Measurements from ENCODE around the gene PDHX.
"Not testable (repeated sequence)": the region's sequence is repeated elsewhere in the genome, so short reads cannot be mapped to it uniquely, and the experiment has no call there.

The PDHX gene

GRCh38 chr11:34916015-34916842 is at the start of gene PDHX, which contains the start of gene APIP:
PDHX (plus strand) TSS chr11:34916618; CDS start chr11:34916656, 38 bp downstream.
APIP (minus strand) TSS chr11:34916379; CDS start chr11:34916284, 95 bp downstream.
- peak; percentile 97 for DNase-seq

- no peak for DNase-seq
Measured at GRCh38 chr11:34869425-34869824, 47.0 kb upstream of the PDHX start.

DNA sequence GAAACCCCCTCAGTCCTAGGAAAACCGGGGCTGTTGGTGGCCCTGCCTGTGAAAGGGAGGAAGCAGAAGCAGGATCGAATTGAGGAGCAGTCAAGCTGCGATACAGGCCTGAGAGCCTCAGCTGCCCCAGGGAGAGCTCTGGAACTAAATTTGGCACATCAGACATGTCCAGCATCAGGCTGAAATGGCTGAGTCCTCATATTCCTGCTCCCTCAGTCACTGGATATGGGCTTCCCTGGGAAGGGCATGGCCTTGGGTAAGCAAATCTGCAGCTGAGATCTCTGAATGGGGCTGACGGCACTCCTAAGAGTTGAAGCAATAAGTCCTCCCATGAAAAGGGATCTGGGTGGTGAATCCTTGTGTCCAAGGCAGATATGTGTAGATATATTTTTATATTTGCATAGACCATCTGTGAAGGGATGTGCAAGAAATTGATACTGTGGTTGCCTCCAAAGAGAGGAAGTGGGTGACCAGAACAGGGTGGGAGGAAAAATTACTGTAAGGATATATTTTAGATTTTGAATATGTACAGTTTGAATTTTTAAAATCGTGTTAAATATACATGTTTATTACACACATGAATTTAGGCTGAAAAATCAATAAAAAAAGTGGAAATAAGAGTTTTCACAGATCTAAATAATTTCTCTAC is 45.7 kb upstream of the PDHX start:
- no peak for DNase-seq

- DNase-seq, result no peak
Measured at GRCh38 chr11:34874202-34874601, 42.2 kb upstream of the PDHX start.

DNA sequence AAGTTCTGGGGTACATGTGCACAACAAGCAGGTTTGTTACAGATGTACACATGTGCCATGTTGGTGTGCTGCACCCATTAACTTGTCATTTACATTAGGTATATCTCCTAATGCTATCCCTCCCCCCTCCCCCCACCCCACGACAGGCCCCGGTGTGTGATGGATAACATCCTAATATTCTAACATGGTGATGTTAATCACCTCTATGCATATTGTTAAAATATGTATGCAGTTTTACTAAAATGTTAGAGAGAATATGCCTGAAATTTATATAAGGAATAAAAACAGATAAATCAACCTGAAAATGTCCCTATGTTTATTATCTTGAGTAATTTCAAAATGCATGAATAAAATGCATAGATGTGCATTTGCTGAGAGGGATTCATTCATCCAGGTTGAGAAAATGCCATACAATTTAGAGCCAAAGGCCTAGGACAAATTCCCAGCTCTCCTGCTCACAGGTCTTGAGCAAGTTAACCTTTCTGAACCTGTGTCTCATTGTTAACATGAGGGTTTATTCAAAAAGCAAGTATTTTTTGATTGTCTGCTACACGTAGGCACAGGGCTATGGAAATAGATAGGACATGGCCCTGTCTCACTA is 38.9 kb upstream of the PDHX start:
- DNase-seq, result no peak

DNA sequence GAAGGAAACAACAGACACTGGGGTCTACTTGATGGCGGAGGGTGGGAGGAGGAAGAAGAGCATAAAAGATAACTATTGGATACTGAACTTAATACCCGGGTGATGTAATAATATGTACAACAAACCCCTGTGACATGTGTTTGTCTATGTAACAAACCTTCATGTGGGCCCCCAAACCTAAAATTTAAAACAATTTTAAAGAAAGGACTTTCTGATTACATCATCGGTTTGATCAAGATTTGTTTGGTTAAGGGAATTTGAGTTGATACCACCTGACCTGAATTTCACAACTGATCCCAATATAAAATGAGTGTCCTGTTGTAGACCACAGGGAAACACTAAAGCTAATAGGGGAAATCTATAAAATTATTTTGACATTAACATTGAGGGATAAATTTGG is 34.5 kb upstream of the PDHX start:
- no peak for DNase-seq

- no peak for DNase-seq
Measured at GRCh38 chr11:34886609-34887008, 29.8 kb upstream of the PDHX start.

DNA sequence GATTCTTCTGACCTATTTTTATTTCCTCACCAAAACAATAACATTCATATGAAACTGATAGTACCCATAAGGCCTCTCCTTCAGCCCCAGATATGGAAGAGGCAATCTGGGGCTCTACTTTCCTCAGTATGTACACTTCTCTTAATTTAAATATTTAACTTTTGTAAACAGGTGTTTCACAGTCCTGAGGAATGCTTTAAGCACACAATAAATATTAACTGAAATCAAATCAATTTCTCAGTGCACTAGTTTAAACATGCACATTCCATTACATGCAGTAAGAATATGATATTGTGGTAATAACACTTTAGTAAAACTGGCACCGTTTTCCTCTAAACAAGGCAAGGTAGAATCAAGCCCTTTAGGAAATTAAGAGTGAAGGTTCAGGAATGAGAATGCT is 29.2 kb upstream of the PDHX start:
- no peak for DNase-seq

- no peak for DNase-seq
Measured at GRCh38 chr11:34890089-34890488, 26.3 kb upstream of the PDHX start.

- DNase-seq, result no peak
Measured at GRCh38 chr11:34890812-34891211, 25.6 kb upstream of the PDHX start.

GRCh38 chr11:34891611-34892010 is 24.8 kb upstream of the PDHX start:
- no peak for DNase-seq

GRCh38 chr11:34893416-34893815 is 23.0 kb upstream of the PDHX start:
- DNase-seq, result no peak

DNA sequence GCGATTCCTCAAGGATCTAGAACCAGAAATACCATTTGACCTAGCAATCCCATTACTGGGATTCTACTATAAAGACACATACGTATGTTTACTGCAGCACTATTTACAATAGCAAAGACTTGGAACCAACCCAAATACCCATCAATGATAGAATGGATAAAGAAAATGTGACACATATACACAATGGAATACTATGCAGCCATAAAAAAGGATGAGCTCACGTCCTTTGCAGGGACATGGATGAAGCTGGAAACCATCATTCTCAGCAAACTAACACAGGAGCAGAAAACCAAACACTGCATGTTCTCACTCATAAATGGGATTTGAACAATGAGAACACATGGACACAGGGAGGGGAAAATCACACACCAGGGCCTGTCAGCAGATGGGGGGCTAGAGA is 20.2 kb upstream of the PDHX start:
- DNase-seq, result not testable (repeated sequence)

DNA sequence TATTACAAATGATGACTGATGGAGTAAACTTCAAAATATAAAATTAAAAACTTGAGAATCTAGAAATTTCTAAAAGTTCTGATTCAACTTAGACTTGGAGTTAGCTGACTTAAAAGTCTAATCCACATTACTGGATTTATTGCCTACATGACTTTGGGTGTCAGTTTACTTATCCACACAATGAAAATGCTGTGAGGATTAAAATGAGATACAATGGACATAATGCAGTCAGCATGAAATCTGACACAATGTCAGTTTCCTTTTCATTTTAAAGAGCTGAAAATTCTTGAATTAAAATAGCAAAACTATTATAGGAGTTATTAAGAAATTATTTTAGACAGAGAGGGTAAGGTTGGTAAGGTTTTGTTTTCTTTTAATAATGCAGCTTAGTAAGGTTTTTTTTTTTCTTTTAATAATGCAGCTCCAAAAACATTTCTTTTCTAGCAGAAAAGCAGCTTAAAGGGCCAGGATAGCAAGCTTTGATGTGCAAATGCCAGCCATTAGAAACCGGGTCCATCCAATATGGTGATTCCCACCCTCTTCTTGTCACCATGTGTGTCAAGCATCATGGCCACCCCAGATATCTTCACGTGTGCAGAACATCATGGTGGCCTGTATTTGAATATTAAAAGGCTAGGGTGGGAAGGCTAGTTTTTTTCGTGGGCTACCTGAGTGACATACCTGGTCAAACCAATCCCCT is 19.1 kb upstream of the PDHX start:
- DNase-seq, result no peak

DNA sequence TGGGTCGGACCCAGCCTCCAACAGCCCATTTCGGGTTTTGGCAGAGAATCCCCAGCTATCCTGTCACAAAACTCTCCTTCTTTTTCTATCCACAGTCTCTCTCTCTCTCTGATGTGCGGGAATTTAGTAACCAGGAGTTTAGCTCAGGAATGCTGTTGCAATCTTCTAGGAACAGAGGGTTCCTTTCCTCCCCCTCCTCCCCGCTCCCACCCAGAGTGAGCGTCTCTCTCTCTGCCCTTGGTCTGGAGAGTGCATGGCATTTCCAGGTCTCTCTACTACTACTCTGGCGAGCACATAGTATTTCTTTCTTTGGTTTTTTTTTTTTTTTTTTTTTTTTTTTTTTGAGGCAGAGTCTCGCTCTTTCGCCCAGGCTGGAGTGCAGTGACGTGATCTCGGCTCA is 17.9 kb upstream of the PDHX start:
- no peak for DNase-seq

DNA sequence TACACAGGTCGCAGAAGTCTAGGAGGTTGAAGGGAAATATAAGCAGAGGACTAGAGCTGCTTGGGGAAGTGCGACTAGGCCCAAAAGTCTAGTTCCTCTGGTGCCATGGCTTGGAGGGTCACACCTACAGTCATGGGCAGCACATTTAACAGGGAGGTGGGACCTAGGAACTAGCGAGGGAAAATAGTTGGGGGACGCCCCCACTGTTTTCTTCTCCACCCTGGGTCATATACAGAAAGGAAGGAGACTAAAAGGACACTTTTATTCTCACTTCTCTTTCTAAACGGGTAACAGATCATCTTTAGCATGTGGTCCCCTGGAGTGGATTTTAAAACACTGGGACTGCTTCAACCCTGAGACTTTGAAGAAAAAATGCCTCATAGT is 16.8 kb upstream of the PDHX start:
- DNase-seq, result no peak

- no peak for DNase-seq
Measured at GRCh38 chr11:34904421-34904955, 11.9 kb upstream of the PDHX start.

DNA sequence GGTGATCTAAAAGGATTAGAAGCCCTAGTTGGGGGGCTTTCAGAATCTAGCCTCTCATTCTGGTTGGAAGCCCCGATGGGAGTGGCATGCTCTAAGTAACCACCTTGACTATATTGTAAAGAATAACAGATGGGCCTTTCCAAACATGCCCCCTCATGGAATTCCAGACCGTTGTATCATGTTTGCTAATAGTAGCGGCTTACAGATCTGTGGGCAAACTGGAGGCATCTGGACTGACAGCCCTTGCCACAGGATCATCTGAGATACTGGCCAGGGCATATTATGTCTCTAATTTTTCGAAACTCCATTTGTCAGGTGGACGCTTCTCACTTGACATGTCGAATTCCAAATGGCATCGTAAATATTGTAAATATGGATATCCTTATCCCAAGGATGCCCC is 10.8 kb upstream of the PDHX start:
- DNase-seq, result no peak

GRCh38 chr11:34907934-34908593 is 8.4 kb upstream of the PDHX start:
- DNase-seq, result no peak

DNA sequence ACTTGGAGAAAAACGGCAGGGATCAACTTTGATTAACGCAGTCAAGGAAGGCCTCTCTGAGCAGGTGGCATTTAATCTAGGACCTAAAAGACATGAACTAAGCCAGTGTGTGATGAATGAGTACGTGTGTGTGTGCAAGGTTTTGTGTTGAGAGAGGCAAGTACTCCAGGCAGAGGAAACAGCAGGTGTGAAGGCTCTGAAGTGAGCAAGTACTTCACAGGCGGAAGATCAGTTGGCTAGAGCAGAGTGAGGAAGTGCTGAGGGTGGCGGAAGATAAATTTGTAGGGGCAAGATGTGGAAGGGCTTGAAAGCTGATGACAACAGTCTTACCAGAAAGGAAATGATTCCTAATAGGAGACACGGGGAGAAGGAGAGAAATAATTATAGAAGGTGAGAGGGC is 7.0 kb upstream of the PDHX start:
- DNase-seq, result no peak

GRCh38 chr11:34909955-34910354 is 6.5 kb upstream of the PDHX start:
- no peak for DNase-seq

- no peak for DNase-seq
Measured at GRCh38 chr11:34910817-34911216, 5.6 kb upstream of the PDHX start.

DNA sequence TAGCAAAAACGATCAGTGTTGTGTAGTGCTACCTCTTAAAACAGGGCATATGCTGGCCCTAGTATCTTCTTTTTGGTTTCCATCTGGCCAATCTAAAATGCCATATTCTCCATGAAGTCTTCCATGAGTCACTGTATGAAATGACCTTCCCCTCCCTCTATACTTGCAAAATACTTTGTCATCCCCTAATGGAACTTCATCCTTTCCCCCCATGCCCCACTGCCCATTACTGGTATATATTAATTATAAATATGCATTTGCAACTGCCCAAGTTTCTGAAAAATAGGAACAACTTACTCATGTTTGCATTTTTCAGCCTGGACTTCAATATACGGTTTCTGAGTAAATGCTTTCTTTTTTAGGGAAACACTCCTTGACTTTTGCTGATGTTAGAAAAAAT is 4.7 kb upstream of the PDHX start:
- DNase-seq, result no peak

All from T1000 (cell line).